NCI-H748 (cell line): ENCODE results near the gene SLC2A13.

ENCODE experiments used
- DNase-seq: peaks from one replicate; lab custom pipeline; 2025; ENCODE audit not compliant: unreplicated experiment; lab: John Stamatoyannopoulos, UW

SLC2A13 gene

GRCh38 chr12:39773266-39773665, 332.6 kb downstream of the SLC2A13 start:
- no peak for DNase-seq

- no peak for DNase-seq
These were observed 333.0 kb downstream of the SLC2A13 start for GRCh38 chr12:39772821-39773259.

- no peak for DNase-seq
These were observed 334.4 kb downstream of the SLC2A13 start for GRCh38 chr12:39771456-39771855.

- DNase-seq: peak; percentile 69
These were observed 340.8 kb downstream of the SLC2A13 start for GRCh38 chr12:39764944-39765560.

GRCh38 chr12:39763890-39764169, 342.1 kb downstream of the SLC2A13 start:
- DNase-seq: no peak

- no peak for DNase-seq
These were observed 342.6 kb downstream of the SLC2A13 start for GRCh38 chr12:39763071-39763889.

GRCh38 chr12:39755478-39755877, 350.4 kb downstream of the SLC2A13 start:
- DNase-seq: no peak

- DNase-seq: no peak
These were observed 353.3 kb downstream of the SLC2A13 start for GRCh38 chr12:39752482-39753137.

GRCh38 chr12:39746151-39746550, 359.7 kb downstream of the SLC2A13 start:
- DNase-seq: peak; percentile 28

- DNase-seq: no peak
These were observed 362.2 kb downstream of the SLC2A13 start for GRCh38 chr12:39743655-39744054.

GRCh38 chr12:39736406-39736805, 369.5 kb downstream of the SLC2A13 start:
- DNase-seq: no peak

GRCh38 chr12:39723831-39724230, 382.1 kb downstream of the SLC2A13 start:
- no peak for DNase-seq

GRCh38 chr12:39722504-39722903, 383.4 kb downstream of the SLC2A13 start:
- no peak for DNase-seq

- DNase-seq: no peak
These were observed 392.3 kb downstream of the SLC2A13 start for GRCh38 chr12:39713552-39713951.

GRCh38 chr12:39712334-39712733, 393.5 kb downstream of the SLC2A13 start:
- no peak for DNase-seq
